ENCODE results near the gene C5orf24.

The C5orf24 gene

DNA sequence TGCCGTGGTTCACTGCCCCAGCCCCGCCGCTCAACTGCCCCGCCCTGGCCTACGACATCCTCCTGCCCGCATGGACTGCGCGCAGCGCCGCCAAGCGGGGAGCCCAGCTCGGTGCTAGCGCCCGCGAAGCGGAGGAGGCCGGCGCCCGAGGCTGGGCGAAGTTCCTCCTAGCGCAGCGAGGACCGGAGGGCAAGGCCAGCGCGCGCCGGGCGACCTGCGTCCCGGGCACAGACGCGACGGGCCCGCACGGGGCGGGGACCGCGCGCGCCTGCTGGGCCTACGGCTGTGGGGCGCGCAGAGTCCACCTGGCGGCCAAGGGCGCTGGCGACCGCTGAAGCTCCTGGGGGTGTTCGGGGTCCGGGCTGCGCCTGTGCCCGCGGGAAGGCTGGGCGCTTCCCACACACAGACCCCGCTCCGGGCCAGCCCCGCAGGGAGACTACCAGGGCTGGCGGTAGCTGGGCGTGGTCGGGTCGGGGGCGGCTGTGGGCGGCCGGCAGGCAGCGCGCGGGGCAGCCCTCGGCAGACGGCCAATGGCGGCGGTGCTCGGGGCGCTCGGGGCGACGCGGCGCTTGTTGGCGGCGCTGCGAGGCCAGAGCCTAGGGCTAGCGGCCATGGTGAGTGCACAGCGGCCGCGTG is 59.0 kb downstream of the C5orf24 start, which contains the start of gene PCBD2 (continued):
- TF ChIP-seq, protein P1, sequence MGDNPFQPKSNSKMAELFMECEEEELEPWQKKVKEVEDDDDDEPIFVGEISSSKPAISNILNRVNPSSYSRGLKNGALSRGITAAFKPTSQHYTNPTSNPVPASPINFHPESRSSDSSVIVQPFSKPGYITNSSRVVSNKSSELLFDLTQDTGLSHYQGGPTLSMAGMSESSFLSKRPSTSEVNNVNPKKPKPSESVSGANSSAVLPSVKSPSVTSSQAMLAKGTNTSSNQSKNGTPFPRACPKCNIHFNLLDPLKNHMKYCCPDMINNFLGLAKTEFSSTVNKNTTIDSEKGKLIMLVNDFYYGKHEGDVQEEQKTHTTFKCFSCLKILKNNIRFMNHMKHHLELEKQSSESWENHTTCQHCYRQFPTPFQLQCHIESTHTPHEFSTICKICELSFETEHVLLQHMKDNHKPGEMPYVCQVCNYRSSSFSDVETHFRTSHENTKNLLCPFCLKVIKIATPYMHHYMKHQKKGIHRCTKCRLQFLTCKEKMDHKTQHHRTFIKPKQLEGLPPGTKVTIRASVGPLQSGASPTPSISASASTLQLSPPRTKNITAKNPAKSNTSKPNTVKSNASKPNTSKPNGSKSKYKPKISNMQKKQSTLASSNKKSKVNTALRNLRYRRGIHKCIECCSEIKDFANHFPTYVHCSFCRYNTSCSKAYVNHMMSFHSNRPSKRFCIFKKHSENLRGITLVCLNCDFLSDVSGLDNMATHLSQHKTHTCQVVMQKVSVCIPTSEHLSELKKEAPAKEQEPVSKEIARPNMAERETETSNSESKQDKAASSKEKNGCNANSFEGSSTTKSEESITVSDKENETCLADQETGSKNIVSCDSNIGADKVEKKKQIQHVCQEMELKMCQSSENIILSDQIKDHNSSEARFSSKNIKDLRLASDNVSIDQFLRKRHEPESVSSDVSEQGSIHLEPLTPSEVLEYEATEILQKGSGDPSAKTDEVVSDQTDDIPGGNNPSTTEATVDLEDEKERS (tag by site-specific recombination; IDR thresholded peaks at IDR 0.05): no peak
- TF ChIP-seq, protein P2, sequence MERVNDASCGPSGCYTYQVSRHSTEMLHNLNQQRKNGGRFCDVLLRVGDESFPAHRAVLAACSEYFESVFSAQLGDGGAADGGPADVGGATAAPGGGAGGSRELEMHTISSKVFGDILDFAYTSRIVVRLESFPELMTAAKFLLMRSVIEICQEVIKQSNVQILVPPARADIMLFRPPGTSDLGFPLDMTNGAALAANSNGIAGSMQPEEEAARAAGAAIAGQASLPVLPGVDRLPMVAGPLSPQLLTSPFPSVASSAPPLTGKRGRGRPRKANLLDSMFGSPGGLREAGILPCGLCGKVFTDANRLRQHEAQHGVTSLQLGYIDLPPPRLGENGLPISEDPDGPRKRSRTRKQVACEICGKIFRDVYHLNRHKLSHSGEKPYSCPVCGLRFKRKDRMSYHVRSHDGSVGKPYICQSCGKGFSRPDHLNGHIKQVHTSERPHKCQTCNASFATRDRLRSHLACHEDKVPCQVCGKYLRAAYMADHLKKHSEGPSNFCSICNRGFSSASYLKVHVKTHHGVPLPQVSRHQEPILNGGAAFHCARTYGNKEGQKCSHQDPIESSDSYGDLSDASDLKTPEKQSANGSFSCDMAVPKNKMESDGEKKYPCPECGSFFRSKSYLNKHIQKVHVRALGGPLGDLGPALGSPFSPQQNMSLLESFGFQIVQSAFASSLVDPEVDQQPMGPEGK (tag by site-specific recombination; IDR thresholded peaks at IDR 0.05): peak; percentile 95
- TF ChIP-seq ZNF341 (tag by site-specific recombination; IDR thresholded peaks at IDR 0.05; ENCODE audit: low read depth) (no peak), ZFP41 (tag by site-specific recombination; IDR thresholded peaks at IDR 0.05; ENCODE audit: borderline replicate concordance) (no peak), ZNF596 (tag by site-specific recombination; IDR thresholded peaks at IDR 0.05) (peak; percentile 44; the same call in 1 of the 2 replicates), SP7 (tag by site-specific recombination; IDR thresholded peaks at IDR 0.05) (peak; percentile 60), ZNF514 (tag by site-specific recombination; IDR thresholded peaks at IDR 0.05) (no peak), ZBTB7A (tag by site-specific recombination; IDR thresholded peaks at IDR 0.05; ENCODE audit: low read depth) (no peak; the same call in 1 of the 2 replicates), KLF9 (tag by site-specific recombination; IDR thresholded peaks at IDR 0.05; ENCODE audit: low read depth) (peak; percentile 91), YY2 (tag by site-specific recombination; IDR thresholded peaks at IDR 0.05) (no peak), ZSCAN16 (tag by site-specific recombination; IDR thresholded peaks at IDR 0.05) (peak; percentile 56; the same call in 1 of the 2 replicates), MEIS1 (CRISPR knock-in tag; IDR thresholded peaks at IDR 0.05; ENCODE audit: borderline replicate concordance) (no peak), ZNF416 (tag by site-specific recombination; IDR thresholded peaks at IDR 0.05) (no peak), ZNF677 (tag by site-specific recombination; IDR thresholded peaks at IDR 0.05) (peak; percentile 43; the same call in 1 of the 2 replicates), ZNF114 (tag by site-specific recombination; IDR thresholded peaks at IDR 0.05) (no peak), ZNF501 (tag by site-specific recombination; IDR thresholded peaks at IDR 0.05) (0 out of 2 replicates have a peak, but pooled peaks have one; percentile 29), GLI2 (tag by site-specific recombination; IDR thresholded peaks at IDR 0.05; ENCODE audit: borderline replicate concordance, low read depth) (no peak)
- TF ChIP-seq, protein P3, sequence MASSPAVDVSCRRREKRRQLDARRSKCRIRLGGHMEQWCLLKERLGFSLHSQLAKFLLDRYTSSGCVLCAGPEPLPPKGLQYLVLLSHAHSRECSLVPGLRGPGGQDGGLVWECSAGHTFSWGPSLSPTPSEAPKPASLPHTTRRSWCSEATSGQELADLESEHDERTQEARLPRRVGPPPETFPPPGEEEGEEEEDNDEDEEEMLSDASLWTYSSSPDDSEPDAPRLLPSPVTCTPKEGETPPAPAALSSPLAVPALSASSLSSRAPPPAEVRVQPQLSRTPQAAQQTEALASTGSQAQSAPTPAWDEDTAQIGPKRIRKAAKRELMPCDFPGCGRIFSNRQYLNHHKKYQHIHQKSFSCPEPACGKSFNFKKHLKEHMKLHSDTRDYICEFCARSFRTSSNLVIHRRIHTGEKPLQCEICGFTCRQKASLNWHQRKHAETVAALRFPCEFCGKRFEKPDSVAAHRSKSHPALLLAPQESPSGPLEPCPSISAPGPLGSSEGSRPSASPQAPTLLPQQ (tag by site-specific recombination; IDR thresholded peaks at IDR 0.05): 0 out of 2 replicates have a peak, but pooled peaks have one; percentile 36
- TF ChIP-seq, protein P4, sequence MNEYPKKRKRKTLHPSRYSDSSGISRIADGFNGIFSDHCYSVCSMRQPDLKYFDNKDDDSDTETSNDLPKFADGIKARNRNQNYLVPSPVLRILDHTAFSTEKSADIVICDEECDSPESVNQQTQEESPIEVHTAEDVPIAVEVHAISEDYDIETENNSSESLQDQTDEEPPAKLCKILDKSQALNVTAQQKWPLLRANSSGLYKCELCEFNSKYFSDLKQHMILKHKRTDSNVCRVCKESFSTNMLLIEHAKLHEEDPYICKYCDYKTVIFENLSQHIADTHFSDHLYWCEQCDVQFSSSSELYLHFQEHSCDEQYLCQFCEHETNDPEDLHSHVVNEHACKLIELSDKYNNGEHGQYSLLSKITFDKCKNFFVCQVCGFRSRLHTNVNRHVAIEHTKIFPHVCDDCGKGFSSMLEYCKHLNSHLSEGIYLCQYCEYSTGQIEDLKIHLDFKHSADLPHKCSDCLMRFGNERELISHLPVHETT (tag by site-specific recombination; IDR thresholded peaks at IDR 0.05): no peak
- TF ChIP-seq, protein P5, sequence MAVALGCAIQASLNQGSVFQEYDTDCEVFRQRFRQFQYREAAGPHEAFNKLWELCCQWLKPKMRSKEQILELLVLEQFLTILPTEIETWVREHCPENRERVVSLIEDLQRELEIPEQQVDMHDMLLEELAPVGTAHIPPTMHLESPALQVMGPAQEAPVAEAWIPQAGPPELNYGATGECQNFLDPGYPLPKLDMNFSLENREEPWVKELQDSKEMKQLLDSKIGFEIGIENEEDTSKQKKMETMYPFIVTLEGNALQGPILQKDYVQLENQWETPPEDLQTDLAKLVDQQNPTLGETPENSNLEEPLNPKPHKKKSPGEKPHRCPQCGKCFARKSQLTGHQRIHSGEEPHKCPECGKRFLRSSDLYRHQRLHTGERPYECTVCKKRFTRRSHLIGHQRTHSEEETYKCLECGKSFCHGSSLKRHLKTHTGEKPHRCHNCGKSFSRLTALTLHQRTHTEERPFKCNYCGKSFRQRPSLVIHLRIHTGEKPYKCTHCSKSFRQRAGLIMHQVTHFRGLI (tag by site-specific recombination; IDR thresholded peaks at IDR 0.05): peak; percentile 76
- TF ChIP-seq, protein P6, sequence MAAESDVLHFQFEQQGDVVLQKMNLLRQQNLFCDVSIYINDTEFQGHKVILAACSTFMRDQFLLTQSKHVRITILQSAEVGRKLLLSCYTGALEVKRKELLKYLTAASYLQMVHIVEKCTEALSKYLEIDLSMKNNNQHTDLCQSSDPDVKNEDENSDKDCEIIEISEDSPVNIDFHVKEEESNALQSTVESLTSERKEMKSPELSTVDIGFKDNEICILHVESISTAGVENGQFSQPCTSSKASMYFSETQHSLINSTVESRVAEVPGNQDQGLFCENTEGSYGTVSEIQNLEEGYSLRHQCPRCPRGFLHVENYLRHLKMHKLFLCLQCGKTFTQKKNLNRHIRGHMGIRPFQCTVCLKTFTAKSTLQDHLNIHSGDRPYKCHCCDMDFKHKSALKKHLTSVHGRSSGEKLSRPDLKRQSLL (tag by site-specific recombination; IDR thresholded peaks at IDR 0.05): 0 out of 2 replicates have a peak, but pooled peaks have one; percentile 41
- TF ChIP-seq, protein P7, sequence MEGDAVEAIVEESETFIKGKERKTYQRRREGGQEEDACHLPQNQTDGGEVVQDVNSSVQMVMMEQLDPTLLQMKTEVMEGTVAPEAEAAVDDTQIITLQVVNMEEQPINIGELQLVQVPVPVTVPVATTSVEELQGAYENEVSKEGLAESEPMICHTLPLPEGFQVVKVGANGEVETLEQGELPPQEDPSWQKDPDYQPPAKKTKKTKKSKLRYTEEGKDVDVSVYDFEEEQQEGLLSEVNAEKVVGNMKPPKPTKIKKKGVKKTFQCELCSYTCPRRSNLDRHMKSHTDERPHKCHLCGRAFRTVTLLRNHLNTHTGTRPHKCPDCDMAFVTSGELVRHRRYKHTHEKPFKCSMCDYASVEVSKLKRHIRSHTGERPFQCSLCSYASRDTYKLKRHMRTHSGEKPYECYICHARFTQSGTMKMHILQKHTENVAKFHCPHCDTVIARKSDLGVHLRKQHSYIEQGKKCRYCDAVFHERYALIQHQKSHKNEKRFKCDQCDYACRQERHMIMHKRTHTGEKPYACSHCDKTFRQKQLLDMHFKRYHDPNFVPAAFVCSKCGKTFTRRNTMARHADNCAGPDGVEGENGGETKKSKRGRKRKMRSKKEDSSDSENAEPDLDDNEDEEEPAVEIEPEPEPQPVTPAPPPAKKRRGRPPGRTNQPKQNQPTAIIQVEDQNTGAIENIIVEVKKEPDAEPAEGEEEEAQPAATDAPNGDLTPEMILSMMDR (tag by site-specific recombination; IDR thresholded peaks at IDR 0.05): peak; percentile 96
